H1 (cell line): ENCODE results near the gene PRKAR1B. TPM values are rescaled to one million over a fixed set of nuclear protein-coding genes. Genes with fewer than 3 reads are reported as not detected.

Source experiments
- CTCF ChIA-PET: fragments of 300-600 bp; sonication (Branson Sonifier 250); formaldehyde crosslinking; loops from one replicate; lab custom pipeline; 2021; ENCODE audit not compliant: partially characterized antibody; lab: Charles Lee
- POLR2A ChIA-PET: fragments of 300-600 bp; sonication (Branson Sonifier 250); formaldehyde crosslinking; loops from one replicate; lab custom pipeline; 2021; ENCODE audit warnings: inconsistent platforms; ENCODE audit not compliant: partially characterized antibody; lab: Charles Lee
- DNase-seq, 2 experiments: peaks; one replicate each; pipeline versions ENCODE4 v3.0.0 to v3.0.0-alpha.2; 2010 to 2022; ENCODE audit warnings: low spot score in 2 of 2, low read depth in 1 of 2, mixed read lengths in 1 of 2
- FAIRE-seq: peaks from 2 replicates; lab custom pipeline; 2011; peaks lifted over from hg19 to GRCh38; lab: Jason Lieb, UNC
- H2AFZ ChIP-seq: 2 replicates; pipeline ENCODE4 v1.8.1; 2012; ENCODE audit warnings: low read length, inconsistent platforms
- H2AK5ac ChIP-seq: 2 replicates; pipeline ENCODE4 v1.6.1; 2013; ENCODE audit warnings: low read depth, low read length
- H2BK120ac ChIP-seq: replicated peaks from 2 replicates; pipeline ENCODE3; 2013; ENCODE audit warnings: low read depth, low read length, inconsistent platforms
- H2BK12ac ChIP-seq: 2 replicates; pipeline ENCODE4 v1.6.1; 2013; ENCODE audit warnings: low read depth, low read length
- H2BK15ac ChIP-seq: 2 replicates; pipeline ENCODE4 v1.6.1; 2013; ENCODE audit warnings: low read length
- H2BK20ac ChIP-seq: 2 replicates; pipeline ENCODE4 v1.6.1; 2013; ENCODE audit warnings: low read length
- H2BK5ac ChIP-seq: 2 replicates; pipeline ENCODE4 v1.6.1; 2013; ENCODE audit warnings: low read depth, low read length
- H3K14ac ChIP-seq: 2 replicates; pipeline ENCODE4 v1.6.1; 2013; ENCODE audit warnings: inconsistent platforms; ENCODE audit not compliant: insufficient read length
- H3K18ac ChIP-seq: 2 replicates; pipeline ENCODE4 v1.6.1; 2013; ENCODE audit warnings: low read length; ENCODE audit errors: extremely low read depth
- H3K23ac ChIP-seq: 2 replicates; pipeline ENCODE4 v1.6.1; 2013; ENCODE audit warnings: inconsistent platforms; ENCODE audit not compliant: insufficient read length
- H3K23me2 ChIP-seq: 2 replicates; pipeline ENCODE4 v1.6.1; 2013; ENCODE audit warnings: low read depth, low read length
- H3K27ac ChIP-seq: 2 replicates; pipeline ENCODE4 v1.6.1; 2011; ENCODE audit warnings: low read depth, low read length, inconsistent platforms
- H3K27me3 ChIP-seq, 4 experiments: replicated peaks in 1 of 4; 1 replicate in 1 of 4; 2 replicates in 3 of 4; pipeline versions ENCODE4 v1.6.1 to v1.8.1; 2011 to 2013; ENCODE audit warnings: low read length in 3 of 4, mild to moderate bottlenecking in 3 of 4, inconsistent platforms in 2 of 4, mixed read lengths in 2 of 4, moderate library complexity in 1 of 4; ENCODE audit not compliant: control insufficient read depth in 3 of 4, insufficient read depth in 3 of 4; ENCODE audit errors: extremely low read depth in 1 of 4
- H3K36me3 ChIP-seq, 4 experiments: 2 replicates each; pipeline versions ENCODE4 v1.6.1 to v1.8.1; 2011 to 2013; ENCODE audit warnings: mild to moderate bottlenecking in 4 of 4, low read length in 3 of 4, moderate library complexity in 2 of 4, control low read depth in 1 of 4, inconsistent platforms in 1 of 4; ENCODE audit not compliant: insufficient read depth in 4 of 4, control insufficient read depth in 2 of 4
- H3K4ac ChIP-seq: replicated peaks from 2 replicates; pipeline ENCODE3; 2013; ENCODE audit warnings: low read length, low read depth, mixed read lengths, inconsistent platforms; ENCODE audit not compliant: insufficient read length
- H3K4me1 ChIP-seq, 4 experiments: replicated peaks in 1 of 4; 1 replicate in 1 of 4; 2 replicates in 3 of 4; pipeline versions ENCODE4 v1.6.1 to v1.8.1; 2011 to 2013; ENCODE audit warnings: low read length in 3 of 4, inconsistent platforms in 2 of 4, mixed read lengths in 1 of 4; ENCODE audit not compliant: insufficient read depth in 4 of 4, control insufficient read depth in 3 of 4
- H3K4me2 ChIP-seq, 2 experiments: 2 replicates each; pipeline versions ENCODE4 v1.6.1 to v1.8.1; 2011 to 2013; ENCODE audit warnings: low read depth in 2 of 2, low read length in 2 of 2, control low read depth in 1 of 2, inconsistent platforms in 1 of 2, mild to moderate bottlenecking in 1 of 2; ENCODE audit not compliant: insufficient read depth in 1 of 2
- H3K4me3 ChIP-seq, 4 experiments: fragments of 200-600, 300-600 bp in 1 of 4; sonication (generic), shearing (Covaris generic), sonication (Bioruptor Twin) in 1 of 4; 2 replicates each; pipeline versions ENCODE4 v1.5.1 to v1.8.1; 2011 to 2016; ENCODE audit warnings: low read length in 4 of 4, low read depth in 3 of 4, control low read depth in 2 of 4, inconsistent platforms in 2 of 4, mild to moderate bottlenecking in 2 of 4, mixed read lengths in 1 of 4, moderate library complexity in 1 of 4; ENCODE audit not compliant: insufficient read depth in 2 of 4; ENCODE audit errors: extremely low read depth in 1 of 4
- H3K56ac ChIP-seq: replicated peaks from 2 replicates; pipeline ENCODE3; 2013; ENCODE audit warnings: low read depth, mild to moderate bottlenecking, mixed read lengths, low read length, inconsistent platforms; ENCODE audit not compliant: insufficient read length
- H3K79me1 ChIP-seq: 2 replicates; pipeline ENCODE4 v1.6.1; 2013; ENCODE audit warnings: low read depth, low read length, control low read depth
- H3K79me2 ChIP-seq, 2 experiments: 2 replicates each; pipeline versions ENCODE4 v1.6.1 to v1.8.1; 2012 to 2013; ENCODE audit warnings: low read length in 2 of 2, mild to moderate bottlenecking in 2 of 2, inconsistent platforms in 1 of 2; ENCODE audit not compliant: insufficient read depth in 2 of 2, control insufficient read depth in 1 of 2
- H3K9ac ChIP-seq, 4 experiments: replicated peaks in 1 of 4; 1 replicate in 1 of 4; 2 replicates in 3 of 4; pipeline versions ENCODE4 v1.6.1 to v1.8.1; 2011 to 2013; ENCODE audit warnings: low read depth in 3 of 4, low read length in 3 of 4, control low read depth in 2 of 4, mild to moderate bottlenecking in 2 of 4, moderate library complexity in 2 of 4, inconsistent platforms in 1 of 4; ENCODE audit errors: extremely low read depth in 1 of 4
- H3K9me3 ChIP-seq, 2 experiments: 2 replicates each; pipeline versions ENCODE4 v1.6.1 to v1.8.1; 2012 to 2013; ENCODE audit warnings: mild to moderate bottlenecking in 2 of 2, moderate library complexity in 2 of 2, control low read depth in 1 of 2, inconsistent platforms in 1 of 2, low read depth in 1 of 2, low read length in 1 of 2, mixed read lengths in 1 of 2; ENCODE audit not compliant: insufficient read depth in 2 of 2
- H4K20me1 ChIP-seq, 2 experiments: replicated peaks in 1 of 2; 2 replicates each; pipeline versions ENCODE3 to v1.8.1; 2011 to 2013; ENCODE audit warnings: inconsistent platforms in 2 of 2, low read length in 2 of 2, mild to moderate bottlenecking in 1 of 2; ENCODE audit not compliant: insufficient read depth in 2 of 2, control insufficient read depth in 1 of 2
- H4K5ac ChIP-seq: 2 replicates; pipeline ENCODE4 v1.6.1; 2013; ENCODE audit warnings: low read length, low read depth, mixed read lengths, inconsistent platforms; ENCODE audit not compliant: insufficient read length
- H4K8ac ChIP-seq: 2 replicates; pipeline ENCODE4 v1.8.0; 2013; ENCODE audit warnings: mild to moderate bottlenecking, moderate library complexity, low read length, inconsistent platforms; ENCODE audit not compliant: insufficient read depth; ENCODE audit errors: extremely low read depth
- H4K91ac ChIP-seq: replicated peaks from 2 replicates; pipeline ENCODE3; 2013; ENCODE audit warnings: low read length, mixed read lengths, inconsistent platforms; ENCODE audit not compliant: insufficient read length
- CBX8 ChIP-seq: fragments of 300-800, 300-1000 bp; sonication (generic); IDR thresholded peaks from 2 replicates; pipeline ENCODE4 v1.7.1; 2016; ENCODE audit warnings: low read depth, low read length, borderline replicate concordance
- CEBPB ChIP-seq: IDR thresholded peaks from 2 replicates; pipeline ENCODE4 v1.6.1; 2012; ENCODE audit warnings: low read depth, low read length
- CHD2 ChIP-seq: IDR thresholded peaks from 2 replicates; pipeline ENCODE4 v1.6.1; 2012; ENCODE audit warnings: low read length, improper control_type of control experiment
- CTBP2 ChIP-seq: IDR thresholded peaks from 2 replicates; pipeline ENCODE4 v1.7.0; 2011; ENCODE audit warnings: borderline replicate concordance, mild to moderate bottlenecking, moderate library complexity, mixed read lengths, low read length; ENCODE audit not compliant: insufficient read depth, insufficient read length
- KDM4A ChIP-seq: IDR thresholded peaks from one replicate; pipeline ENCODE4 v1.7.1; 2012; ENCODE audit warnings: low read depth, mild to moderate bottlenecking, moderate library complexity, low read length, inconsistent platforms; ENCODE audit not compliant: severe bottlenecking
- KDM5A ChIP-seq: fragments of 200-600 bp; IDR thresholded peaks from 2 replicates; pipeline ENCODE4 v1.7.1; 2012; ENCODE audit warnings: mild to moderate bottlenecking, low read length, inconsistent platforms, mixed read lengths
- NANOG ChIP-seq: IDR thresholded peaks from 2 replicates; pipeline ENCODE4 v1.6.1; 2011; ENCODE audit warnings: low read length, low read depth, mild to moderate bottlenecking, inconsistent platforms; ENCODE audit not compliant: insufficient read depth, poor library complexity, severe bottlenecking
- RBBP5 ChIP-seq: IDR thresholded peaks from 2 replicates; pipeline ENCODE4 v1.7.1; 2012; ENCODE audit warnings: low read depth, mild to moderate bottlenecking, inconsistent platforms, low read length, moderate library complexity, borderline replicate concordance
- SIN3A ChIP-seq, 2 experiments: IDR thresholded peaks in 1 of 2; conservative IDR thresholded peaks in 1 of 2; 2 replicates each; pipeline ENCODE4 v1.6.1; 2011 to 2012; ENCODE audit warnings: low read length in 2 of 2, improper control_type of control experiment in 1 of 2, low read depth in 1 of 2, mild to moderate bottlenecking in 1 of 2
- SP4 ChIP-seq: IDR thresholded peaks from 2 replicates; pipeline ENCODE4 v1.6.1; 2012; ENCODE audit warnings: low read length, inconsistent platforms
- YY1 ChIP-seq: IDR thresholded peaks from 2 replicates; pipeline ENCODE4 v1.6.1; 2011; ENCODE audit warnings: low read depth, mild to moderate bottlenecking, low read length
- whole genome bisulfite sequencing, 2 experiments: shearing (Covaris generic) in 1 of 2; methylation state at CpG; one replicate each; pipeline versions ENCODE4 v1.1.6 to v1.1.7; 2013 to 2015; ENCODE audit warnings: low lambda C conversion rate in 2 of 2, mixed read lengths in 2 of 2, inconsistent platforms in 1 of 2, low coverage in 1 of 2, missing lambda C conversion rate in 1 of 2; ENCODE audit not compliant: insufficient replicate concordance in 2 of 2, insufficient coverage in 1 of 2, insufficient read length in 1 of 2; ENCODE audit errors: extremely low coverage in 1 of 2, missing lambda C conversion rate in 1 of 2; 5-methylcytosine and 5-hydroxymethylcytosine counted together
- polyA plus RNA-seq, 7 experiments: library from polyadenylated mRNA; depleted of rRNA in 3 of 7; stranded (reverse) in 5 of 7; unstranded in 2 of 7; fragments of >200 nt in 5 of 7; fragments of 200-250 nt in 2 of 7; gene quantifications; 1 replicate in 5 of 7; 2 replicates in 1 of 7; 4 replicates in 1 of 7; pipeline versions ENCODE4 v1.2.1 to v1.2.3, GENCODE V29; 2011 to 2013; ENCODE audit warnings: missing spikeins in 2 of 7, mixed read lengths in 2 of 7
- total RNA-seq: library from RNA; stranded (reverse); fragmentation: NEBNext Ultra II Directional; extraction: Animal tissue kit (Norgen Biotek cat#: 25700); gene quantifications from 2 replicates; pipeline ENCODE4 v1.2.1, GENCODE V29; 2021
- TF ChIP-seq, protein P1 (sequence below): IDR thresholded peaks from 2 replicates; pipeline ENCODE4 v1.6.1; 2012; ENCODE audit warnings: inconsistent platforms

The PRKAR1B gene
- total and polyA plus RNA-seq, 2 of the 8 experiments (the other 6 are each of a cell fraction or from before 2014, with no cell fraction given): 12.3 to 55.7 TPM

- CTCF ChIA-PET: interaction anchor here (1.2 to 2.1 kb wide), 2 partner anchors 10 to 200 kb away, joined by 4 to 5 read pairs; no protein-coding TSS in a partner anchor
- 84% methylated on average over 17 of the region's 17 CpGs; no CpG with 5 or more reads in 1 of the 2 experiments for WGBS, 2 experiments
- H4K5ac ChIP-seq: no peak overlapping the region
- no peaks in the 10 kb centered on the region for H3K36me3 ChIP-seq
- no peaks in the 10 kb centered on the region; the same call in 1 of the 2 replicates for H3K79me1 ChIP-seq
- no peak overlapping the region for H2AFZ ChIP-seq
- H3K23ac ChIP-seq: no peak overlapping the region
- POLR2A ChIA-PET: interaction anchor here (1.5 kb wide), 2 partner anchors 9 to 19 kb away, joined by 4 read pairs; no protein-coding TSS in a partner anchor
- H3K27ac ChIP-seq: no peak overlapping the region
- peaks cover 0 to 6% (median 5%) of the 10 kb centered on the region in 4 experiments; a peak in 5 of 7 replicates for H3K4me1 ChIP-seq
- no peak overlapping the region for H3K9ac ChIP-seq
- H2BK12ac ChIP-seq: 0 out of 2 replicates have a peak overlapping the region, but pooled peaks have one; percentile 39
- H3K4ac ChIP-seq: no peak overlapping the region
- H3K4me3 ChIP-seq: no peak overlapping the region
- DNase-seq (no peak), FAIRE-seq (no peak)
- H2BK15ac ChIP-seq: 0 out of 2 replicates have a peak overlapping the region, but pooled peaks have one; percentile 46
- no peak overlapping the region for H2AK5ac ChIP-seq
- H2BK20ac ChIP-seq: no peak overlapping the region
- no peak overlapping the region; the same call in 1 of the 2 replicates for H4K8ac ChIP-seq
- H3K4me2 ChIP-seq: no peak overlapping the region
- peaks cover 6% of the 10 kb centered on the region; the same call in 1 of the 2 replicates for H3K23me2 ChIP-seq
- H3K79me2 ChIP-seq: no peaks in the 10 kb centered on the region
- H3K9me3 ChIP-seq: no peaks in the 10 kb centered on the region; a peak in 1 of 4 replicates
- peaks cover 0 to 4% of the 10 kb centered on the region in 2 experiments for H4K20me1 ChIP-seq
- no peak overlapping the region for H3K56ac ChIP-seq
- no peak overlapping the region for H2BK5ac ChIP-seq
- H3K27me3 ChIP-seq: no peaks in the 10 kb centered on the region
- H2BK120ac ChIP-seq: no peak overlapping the region
- H3K14ac ChIP-seq: no peak overlapping the region
- no peak overlapping the region for H3K18ac ChIP-seq
- no peak overlapping the region for H4K91ac ChIP-seq
- TF ChIP-seq KDM4A (no peak), SP4 (no peak), NANOG (no peak), KDM5A (no peak), CBX8 (no peak), YY1 (no peak), CHD2 (no peak), CTBP2 (no peak), CEBPB (no peak), SIN3A (conservative IDR thresholded peaks at IDR 0.05 in 1 of 2, IDR thresholded peaks at IDR 0.05 in 1 of 2; ENCODE audit: low read depth in 1 of 2, low read length in 2 of 2) (no peak), RBBP5 (no peak)
- TF ChIP-seq, protein P1, sequence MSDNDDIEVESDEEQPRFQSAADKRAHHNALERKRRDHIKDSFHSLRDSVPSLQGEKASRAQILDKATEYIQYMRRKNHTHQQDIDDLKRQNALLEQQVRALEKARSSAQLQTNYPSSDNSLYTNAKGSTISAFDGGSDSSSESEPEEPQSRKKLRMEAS: no peak
These were observed 193.8 kb downstream of the PRKAR1B start for GRCh38 chr7:533266-533665.
